ENCODE results near the gene ATP2C2.

ATP2C2 gene

GRCh38 chr16:84460406-84461028 lies 92.2 kb downstream of the ATP2C2 start:
- no peak for TF ChIP-seq SPI1 (IDR thresholded peaks at IDR 0.05; ENCODE audit: borderline replicate concordance, low read depth)
- TF ChIP-seq, protein P1, sequence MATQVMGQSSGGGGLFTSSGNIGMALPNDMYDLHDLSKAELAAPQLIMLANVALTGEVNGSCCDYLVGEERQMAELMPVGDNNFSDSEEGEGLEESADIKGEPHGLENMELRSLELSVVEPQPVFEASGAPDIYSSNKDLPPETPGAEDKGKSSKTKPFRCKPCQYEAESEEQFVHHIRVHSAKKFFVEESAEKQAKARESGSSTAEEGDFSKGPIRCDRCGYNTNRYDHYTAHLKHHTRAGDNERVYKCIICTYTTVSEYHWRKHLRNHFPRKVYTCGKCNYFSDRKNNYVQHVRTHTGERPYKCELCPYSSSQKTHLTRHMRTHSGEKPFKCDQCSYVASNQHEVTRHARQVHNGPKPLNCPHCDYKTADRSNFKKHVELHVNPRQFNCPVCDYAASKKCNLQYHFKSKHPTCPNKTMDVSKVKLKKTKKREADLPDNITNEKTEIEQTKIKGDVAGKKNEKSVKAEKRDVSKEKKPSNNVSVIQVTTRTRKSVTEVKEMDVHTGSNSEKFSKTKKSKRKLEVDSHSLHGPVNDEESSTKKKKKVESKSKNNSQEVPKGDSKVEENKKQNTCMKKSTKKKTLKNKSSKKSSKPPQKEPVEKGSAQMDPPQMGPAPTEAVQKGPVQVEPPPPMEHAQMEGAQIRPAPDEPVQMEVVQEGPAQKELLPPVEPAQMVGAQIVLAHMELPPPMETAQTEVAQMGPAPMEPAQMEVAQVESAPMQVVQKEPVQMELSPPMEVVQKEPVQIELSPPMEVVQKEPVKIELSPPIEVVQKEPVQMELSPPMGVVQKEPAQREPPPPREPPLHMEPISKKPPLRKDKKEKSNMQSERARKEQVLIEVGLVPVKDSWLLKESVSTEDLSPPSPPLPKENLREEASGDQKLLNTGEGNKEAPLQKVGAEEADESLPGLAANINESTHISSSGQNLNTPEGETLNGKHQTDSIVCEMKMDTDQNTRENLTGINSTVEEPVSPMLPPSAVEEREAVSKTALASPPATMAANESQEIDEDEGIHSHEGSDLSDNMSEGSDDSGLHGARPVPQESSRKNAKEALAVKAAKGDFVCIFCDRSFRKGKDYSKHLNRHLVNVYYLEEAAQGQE (IDR thresholded peaks at IDR 0.05; ENCODE audit: insufficient replicate concordance, low read depth) = no peak
- TF ChIP-seq, protein P2, sequence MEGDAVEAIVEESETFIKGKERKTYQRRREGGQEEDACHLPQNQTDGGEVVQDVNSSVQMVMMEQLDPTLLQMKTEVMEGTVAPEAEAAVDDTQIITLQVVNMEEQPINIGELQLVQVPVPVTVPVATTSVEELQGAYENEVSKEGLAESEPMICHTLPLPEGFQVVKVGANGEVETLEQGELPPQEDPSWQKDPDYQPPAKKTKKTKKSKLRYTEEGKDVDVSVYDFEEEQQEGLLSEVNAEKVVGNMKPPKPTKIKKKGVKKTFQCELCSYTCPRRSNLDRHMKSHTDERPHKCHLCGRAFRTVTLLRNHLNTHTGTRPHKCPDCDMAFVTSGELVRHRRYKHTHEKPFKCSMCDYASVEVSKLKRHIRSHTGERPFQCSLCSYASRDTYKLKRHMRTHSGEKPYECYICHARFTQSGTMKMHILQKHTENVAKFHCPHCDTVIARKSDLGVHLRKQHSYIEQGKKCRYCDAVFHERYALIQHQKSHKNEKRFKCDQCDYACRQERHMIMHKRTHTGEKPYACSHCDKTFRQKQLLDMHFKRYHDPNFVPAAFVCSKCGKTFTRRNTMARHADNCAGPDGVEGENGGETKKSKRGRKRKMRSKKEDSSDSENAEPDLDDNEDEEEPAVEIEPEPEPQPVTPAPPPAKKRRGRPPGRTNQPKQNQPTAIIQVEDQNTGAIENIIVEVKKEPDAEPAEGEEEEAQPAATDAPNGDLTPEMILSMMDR (IDR thresholded peaks at IDR 0.05; ENCODE audit: insufficient read depth, low read length) = no peak
- TF ChIP-seq GABPA (IDR thresholded peaks at IDR 0.05; ENCODE audit: low read depth) = no peak
- TF ChIP-seq POLR2AphosphoS5 (IDR thresholded peaks at IDR 0.05; ENCODE audit: low read depth) = no peak
- no peak for DNase-seq (ENCODE audit: low read depth in 1 of 2, low spot score in 1 of 2)
- no peaks in the 10 kb centered on the region for H3K27me3 ChIP-seq (ENCODE audit: insufficient read depth, poor library complexity, severe bottlenecking)
- no peak overlapping the region for H3K4me3 ChIP-seq (replicated peaks; ENCODE audit: insufficient read depth, low read length)
- H3K27ac ChIP-seq (replicated peaks) = no peak overlapping the region

DNA sequence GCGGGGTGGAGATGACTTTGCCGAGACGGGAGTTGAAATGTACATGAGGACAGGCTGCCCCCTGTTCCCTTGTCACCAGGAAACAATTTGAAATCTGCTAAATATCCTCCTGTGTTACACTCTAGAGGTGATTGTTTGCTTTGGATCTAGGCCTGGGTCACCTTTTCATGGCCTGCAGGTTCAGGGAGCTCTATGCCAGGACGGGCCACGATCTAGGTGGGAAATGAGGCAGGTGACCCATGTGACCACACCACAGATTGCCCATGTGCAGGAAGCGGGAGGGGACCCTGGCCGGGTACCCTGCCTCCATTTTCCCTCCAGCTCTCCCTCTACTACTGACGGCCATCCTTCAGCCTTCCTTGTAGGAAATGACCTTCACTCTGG lies 92.7 kb downstream of the ATP2C2 start:
- no peak for TF ChIP-seq POLR2AphosphoS5 (IDR thresholded peaks at IDR 0.05; ENCODE audit: low read depth)
- TF ChIP-seq, protein P2 (IDR thresholded peaks at IDR 0.05; ENCODE audit: insufficient read depth, low read length) = no peak
- TF ChIP-seq, protein P1 (IDR thresholded peaks at IDR 0.05; ENCODE audit: insufficient replicate concordance, low read depth) = no peak
- no peak for TF ChIP-seq GABPA (IDR thresholded peaks at IDR 0.05; ENCODE audit: low read depth)
- no peak for TF ChIP-seq SPI1 (IDR thresholded peaks at IDR 0.05; ENCODE audit: borderline replicate concordance, low read depth)
- Histone ChIP-seq H3K27ac (replicated peaks) (no peak overlapping the region), H3K27me3 (ENCODE audit: insufficient read depth, poor library complexity, severe bottlenecking) (no peaks in the 10 kb centered on the region), H3K4me3 (replicated peaks; ENCODE audit: insufficient read depth, low read length) (no peak overlapping the region)
- no peak for DNase-seq (ENCODE audit: low read depth in 1 of 2, low spot score in 1 of 2)

DNA sequence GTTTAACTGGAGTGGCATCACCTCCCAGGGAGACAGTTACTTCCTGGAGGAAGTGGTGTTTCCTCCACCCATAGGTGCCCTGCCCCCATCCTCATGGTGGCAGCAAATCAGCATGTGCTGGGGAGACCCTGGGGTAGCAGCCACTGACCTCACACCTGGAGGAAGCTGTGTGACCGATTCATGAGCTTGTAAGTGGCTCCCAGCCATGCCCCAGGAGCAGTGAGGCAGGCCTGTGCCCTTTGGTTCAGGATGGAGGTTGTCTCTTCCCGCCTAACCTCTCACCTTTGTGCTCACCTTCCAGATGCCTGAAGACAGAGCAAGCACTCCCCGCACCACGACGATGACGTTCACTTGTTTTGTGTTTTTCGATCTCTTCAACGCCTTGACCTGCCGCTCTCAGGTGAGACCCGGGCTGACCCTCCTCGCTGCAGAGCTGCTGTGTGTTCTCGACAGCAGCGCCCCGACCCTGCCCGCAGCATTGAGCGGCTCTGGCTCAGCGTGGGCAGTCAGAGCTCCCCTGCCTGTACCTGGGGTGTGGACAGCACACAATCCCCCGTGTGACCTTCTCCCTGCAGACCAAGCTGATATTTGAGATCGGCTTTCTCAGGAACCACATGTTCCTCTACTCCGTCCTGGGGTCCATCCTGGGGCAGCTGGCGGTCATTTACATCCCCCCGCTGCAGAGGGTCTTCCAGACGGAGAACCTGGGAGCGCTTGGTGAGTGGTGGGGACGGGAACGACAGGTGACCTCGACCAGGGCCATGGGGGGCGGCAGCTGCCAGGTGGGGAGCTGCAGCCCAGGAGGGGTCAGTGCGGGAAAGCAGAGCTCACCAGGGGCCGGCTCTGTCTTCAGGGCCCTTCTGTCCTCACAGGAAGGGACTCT lies 93.3 kb downstream of the ATP2C2 start:
- Histone ChIP-seq H3K27me3 (ENCODE audit: insufficient read depth, poor library complexity, severe bottlenecking) (no peaks in the 10 kb centered on the region), H3K4me3 (replicated peaks; ENCODE audit: insufficient read depth, low read length) (no peak overlapping the region), H3K27ac (replicated peaks) (no peak overlapping the region)
- no peak for DNase-seq (ENCODE audit: low read depth in 1 of 2, low spot score in 1 of 2)
- TF ChIP-seq POLR2AphosphoS5 (IDR thresholded peaks at IDR 0.05; ENCODE audit: low read depth) = no peak
- TF ChIP-seq, protein P2 (IDR thresholded peaks at IDR 0.05; ENCODE audit: insufficient read depth, low read length) = no peak
- TF ChIP-seq, protein P1 (IDR thresholded peaks at IDR 0.05; ENCODE audit: insufficient replicate concordance, low read depth) = no peak
- no peak for TF ChIP-seq GABPA (IDR thresholded peaks at IDR 0.05; ENCODE audit: low read depth)
- TF ChIP-seq SPI1 (IDR thresholded peaks at IDR 0.05; ENCODE audit: borderline replicate concordance, low read depth) = no peak

Measured in HL-60 (cell line).